NOMO-1 (cell line): Measurements from ENCODE around the gene SLC7A11.
"Not testable (repeated sequence)": the region's sequence is repeated elsewhere in the genome, so short reads cannot be mapped to it uniquely, and the experiment has no call there.

Experiments
- DNase-seq, 2 experiments: peaks; one replicate each; lab custom pipeline; 2025; ENCODE audit not compliant: unreplicated experiment in 2 of 2; lab: John Stamatoyannopoulos, UW

Gene SLC7A11

DNA sequence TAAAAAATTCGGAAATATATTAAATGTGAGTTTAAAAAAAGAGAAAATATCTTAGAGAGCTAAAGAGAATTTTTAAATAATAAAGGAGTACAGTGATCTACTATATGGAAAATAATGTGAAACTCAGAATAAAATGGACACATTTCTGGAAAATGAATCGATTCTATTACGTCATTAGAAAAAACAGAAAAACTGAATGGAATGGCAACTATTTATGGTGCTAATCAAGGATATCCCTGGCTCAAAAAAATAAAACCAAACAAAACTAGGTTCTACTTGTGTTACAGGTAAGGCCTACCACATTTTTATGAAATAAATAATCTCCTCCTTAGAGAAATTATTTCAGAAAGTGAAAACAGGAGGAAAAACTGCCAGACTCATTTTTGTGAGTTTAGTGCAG lies 5.5 kb upstream of the SLC7A11 start:
- DNase-seq: no peak

DNA sequence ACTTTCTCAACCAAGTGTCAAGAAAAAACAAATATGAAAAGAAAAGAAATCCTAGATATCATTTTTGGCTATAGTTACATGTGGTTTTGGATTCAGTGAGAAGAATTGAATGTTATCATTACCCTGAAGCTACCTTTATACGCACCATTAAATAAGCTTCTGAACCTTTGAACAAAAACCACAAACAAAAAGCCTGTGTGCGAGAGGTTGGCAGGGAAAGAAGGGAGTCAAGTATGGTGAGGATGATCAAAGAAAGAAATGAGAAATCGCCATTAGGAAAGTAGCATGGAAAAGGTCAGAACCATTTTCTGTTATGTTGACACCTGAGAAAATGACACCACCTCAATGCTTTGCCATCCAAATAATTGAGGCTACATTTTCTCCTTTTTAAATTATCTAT lies 1.2 kb upstream of the SLC7A11 start:
- no peak for DNase-seq

DNA sequence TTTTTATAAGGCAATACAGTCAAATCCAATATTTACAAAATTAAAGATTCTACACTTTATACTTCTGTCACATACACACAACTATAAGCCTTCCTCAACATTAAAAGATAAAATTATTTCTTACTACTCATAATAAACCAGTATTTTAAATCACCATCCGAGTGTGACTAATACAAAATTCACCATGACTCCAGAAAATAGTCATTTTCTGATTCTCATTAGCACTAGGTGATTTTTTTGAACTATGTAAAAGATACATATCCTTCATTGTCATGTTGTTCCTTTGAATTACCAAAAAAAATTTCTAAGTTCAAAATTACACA lies 646 bp upstream of the SLC7A11 start:
- no peak for DNase-seq

DNA sequence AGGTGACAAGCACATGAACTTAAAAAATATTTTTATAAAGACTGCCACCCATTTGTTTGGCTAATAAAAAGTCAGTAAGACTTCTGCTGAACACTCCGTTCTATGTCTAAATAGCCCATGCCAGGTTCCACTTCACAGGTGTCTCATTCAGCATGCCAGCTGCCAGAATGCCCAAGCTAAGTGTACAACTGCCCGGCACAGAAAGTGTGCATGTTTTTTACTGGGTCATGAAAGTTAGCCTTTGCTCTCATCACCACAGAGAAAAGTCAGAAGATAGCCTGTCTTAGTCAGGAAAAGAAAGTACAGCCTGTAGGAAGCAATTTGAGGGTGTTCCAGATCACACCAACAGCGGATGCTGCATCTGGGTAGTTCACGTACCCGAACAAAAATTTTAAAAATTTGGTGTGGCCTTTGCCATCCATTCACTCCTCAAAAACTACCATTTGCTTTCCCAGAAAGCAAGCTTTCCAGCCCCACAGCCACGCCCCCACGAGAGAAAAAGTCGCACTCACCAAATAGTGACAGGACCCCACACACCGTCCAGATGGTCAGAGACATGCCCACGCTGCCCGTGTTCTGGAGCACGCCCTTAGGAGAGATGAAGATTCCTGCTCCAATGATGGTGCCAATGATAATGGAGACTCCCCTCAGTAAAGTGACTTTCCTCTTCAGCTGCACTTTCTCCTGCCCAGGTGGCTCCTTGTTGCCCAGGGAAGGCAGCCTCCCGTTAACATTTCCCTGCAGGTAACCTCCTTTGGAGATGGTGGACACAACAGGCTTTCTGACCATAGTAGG lies 671 bp downstream of the SLC7A11 start:
- peak in 1 of 2 experiments; percentile 31 for DNase-seq

DNA sequence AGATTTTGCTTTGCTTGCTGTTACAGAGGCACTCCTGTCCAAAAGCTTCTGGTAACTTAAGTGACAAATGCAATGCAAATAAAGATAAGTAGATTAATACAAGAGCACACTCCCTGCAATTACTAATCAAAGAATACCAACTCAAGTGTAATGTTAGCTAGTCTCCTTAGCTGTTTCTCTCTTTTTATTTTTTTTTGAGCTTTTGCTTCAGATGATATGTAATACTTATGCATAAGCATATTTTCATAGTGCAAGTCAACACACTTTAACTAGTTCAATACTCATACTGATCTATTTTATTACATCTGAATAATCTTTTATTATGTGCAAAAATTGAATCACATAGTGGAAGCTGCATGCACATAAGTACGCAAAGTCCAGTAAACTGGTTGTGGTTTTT lies 2.7 kb downstream of the SLC7A11 start:
- DNase-seq: no peak

DNA sequence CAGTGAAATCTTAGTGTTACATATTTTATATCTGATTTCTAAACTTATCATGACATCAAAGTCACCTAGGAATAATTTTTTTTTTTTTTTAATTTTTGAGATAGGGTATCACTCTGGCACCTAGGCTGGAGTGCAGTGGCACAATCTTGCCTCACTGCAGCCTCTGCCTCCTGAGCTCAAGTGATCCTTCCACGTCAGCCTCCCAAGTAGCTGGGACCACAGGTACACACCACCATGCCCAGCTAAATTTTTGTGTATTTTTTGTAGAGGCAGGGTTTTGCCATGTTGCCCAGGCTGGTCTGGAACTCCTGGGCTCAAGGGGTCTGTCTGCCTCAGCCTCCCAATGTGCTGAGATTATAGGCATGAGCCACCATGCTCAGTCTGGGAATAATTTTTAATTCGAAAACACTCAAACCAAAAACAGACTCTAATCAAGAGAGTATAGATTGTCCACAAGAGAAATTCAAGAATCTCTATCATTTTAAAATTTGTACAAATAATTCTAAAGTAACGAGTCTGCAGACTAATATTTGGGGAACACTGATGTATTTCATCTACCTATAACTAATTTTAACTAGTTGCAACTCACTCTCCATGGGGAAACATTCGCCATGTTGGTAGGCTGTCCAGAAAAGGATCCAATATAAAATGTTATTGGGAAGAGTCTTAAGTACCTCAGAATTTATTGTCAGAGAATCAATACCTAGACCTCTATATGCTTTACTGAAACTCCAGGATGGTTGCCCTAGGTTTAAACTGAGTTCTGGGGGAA lies 3.4 kb downstream of the SLC7A11 start:
- no peak for DNase-seq

DNA sequence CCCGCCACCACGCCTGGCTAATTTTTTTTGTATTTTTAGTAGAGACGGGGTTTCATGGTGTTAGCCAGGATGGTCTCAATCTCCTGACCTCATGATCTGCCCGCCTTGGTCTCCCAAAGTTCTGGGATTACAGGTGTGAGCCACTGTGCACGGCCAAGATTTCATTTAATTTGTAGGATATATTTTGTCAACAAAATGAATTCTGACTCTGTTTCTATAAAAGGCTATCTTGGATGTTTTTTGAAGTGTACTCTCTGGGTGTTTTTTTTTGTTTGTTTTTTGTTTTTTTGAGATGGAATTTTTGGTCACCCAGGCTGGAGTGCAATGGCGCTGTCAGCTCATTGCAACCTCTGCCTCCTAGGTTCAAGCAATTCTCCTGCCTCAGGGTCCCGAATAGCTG lies 5.0 kb downstream of the SLC7A11 start:
- not testable (repeated sequence) for DNase-seq

DNA sequence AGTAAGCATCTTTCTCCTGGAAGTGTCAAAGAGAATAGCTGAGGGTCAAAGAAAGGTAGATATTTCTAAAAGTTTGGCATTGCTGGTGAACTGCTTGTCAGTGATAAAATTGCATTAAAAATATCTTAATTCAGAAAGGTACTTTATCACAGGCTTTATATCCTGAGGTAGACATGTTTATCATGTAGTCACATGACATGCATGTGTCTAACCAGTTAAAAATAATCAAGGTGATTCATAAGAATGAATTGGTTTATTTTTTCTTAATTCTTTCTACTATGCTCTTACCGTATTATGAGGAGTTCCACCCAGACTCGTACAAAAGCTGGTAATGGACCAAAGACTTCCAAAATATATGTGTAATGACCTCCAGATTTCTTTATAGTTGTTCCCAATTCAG lies 6.1 kb downstream of the SLC7A11 start:
- DNase-seq: no peak

DNA sequence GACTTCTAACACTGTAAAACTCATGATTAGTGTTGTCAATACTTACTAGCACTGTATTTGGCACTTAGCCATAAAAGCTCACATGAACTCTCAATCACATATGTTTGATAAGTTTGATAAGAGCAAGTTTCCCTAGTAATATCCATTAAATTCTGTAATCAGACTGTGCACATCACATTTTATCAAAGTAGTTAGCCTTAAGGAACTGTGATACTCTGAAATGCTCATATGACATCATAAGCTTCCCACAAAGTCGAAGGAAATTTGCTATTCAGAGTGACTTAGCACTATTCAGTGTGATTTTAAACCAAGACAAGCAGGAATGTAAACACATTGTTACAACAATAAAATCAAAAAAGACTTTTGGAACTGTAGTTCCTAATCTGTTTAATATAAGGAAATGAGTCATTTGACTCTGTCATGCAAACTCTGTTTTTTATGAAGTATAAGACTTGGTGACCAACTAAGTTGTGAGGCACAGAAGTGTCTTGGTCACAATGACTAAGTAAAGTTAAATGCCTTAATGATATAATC lies 6.7 kb downstream of the SLC7A11 start:
- DNase-seq: peak in 1 of 2 experiments; percentile 52

DNA sequence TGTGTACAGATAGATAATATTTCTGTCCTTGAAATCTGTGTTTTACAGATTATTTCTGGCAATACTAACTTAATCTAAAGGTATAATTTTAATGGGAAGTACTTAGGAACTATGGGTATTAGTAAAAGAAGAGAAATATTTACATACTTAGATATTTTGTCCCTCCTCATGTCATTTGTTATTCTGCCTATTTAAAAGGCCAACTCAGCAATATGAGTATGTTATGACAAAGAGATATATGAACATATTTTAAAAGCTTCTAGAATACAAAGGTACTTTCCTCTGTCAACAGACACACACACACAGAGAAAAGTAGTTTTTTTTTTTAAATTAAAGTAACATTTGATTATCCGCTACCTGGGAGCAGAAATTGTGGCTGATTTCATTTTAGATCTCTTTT lies 7.9 kb downstream of the SLC7A11 start:
- DNase-seq: no peak

DNA sequence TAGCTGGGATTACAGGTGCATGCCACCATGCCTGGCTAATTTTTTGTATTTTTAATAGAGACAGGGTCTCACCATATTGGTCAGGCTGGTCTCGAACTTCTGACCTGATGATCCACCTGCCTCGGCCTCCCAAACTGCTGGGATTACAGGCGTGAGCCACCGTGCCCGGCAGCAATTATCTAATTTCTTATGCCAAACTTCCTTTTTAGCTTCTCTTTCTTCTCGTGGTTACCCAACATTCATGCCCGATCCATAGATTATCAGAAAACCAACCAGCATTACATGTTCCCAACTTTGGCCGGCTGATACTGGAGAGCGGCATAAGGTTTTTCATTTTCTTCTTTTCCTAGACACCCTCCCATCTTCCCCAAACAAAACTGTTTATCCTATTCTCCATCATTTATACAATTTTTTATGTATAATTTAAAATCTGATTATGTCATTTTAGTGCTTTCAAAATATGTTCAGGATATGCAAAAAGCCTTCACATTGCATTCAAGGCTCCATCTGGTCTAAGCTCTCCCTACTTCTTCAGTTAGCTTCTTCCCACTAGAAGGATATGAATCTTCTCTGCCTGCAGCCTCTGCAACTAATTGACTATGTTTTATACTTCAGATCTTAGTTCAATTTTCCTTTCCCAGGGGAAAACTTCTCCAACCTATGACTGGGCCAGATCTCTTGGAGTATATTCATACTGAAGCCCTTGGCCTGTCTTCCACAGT lies 8.7 kb downstream of the SLC7A11 start:
- DNase-seq: no peak

DNA sequence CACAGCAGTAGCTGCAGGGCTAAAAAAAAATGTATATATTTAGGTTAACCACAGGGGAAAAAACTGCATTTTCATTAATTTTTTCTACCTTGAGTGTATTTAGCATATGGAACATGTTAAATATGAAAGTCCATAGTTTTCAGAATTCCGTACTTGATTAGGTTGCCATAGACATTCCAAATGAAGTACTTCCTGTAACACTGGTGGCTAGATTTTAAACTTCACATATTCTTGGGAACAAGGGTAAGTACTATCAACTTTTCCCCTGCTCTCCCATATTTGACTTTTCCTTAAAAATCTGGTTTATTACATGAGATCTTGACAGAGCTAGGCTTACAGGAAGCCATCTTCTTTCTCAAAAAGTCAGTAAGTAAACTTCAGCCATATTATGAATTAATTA lies 9.8 kb downstream of the SLC7A11 start:
- no peak for DNase-seq

DNA sequence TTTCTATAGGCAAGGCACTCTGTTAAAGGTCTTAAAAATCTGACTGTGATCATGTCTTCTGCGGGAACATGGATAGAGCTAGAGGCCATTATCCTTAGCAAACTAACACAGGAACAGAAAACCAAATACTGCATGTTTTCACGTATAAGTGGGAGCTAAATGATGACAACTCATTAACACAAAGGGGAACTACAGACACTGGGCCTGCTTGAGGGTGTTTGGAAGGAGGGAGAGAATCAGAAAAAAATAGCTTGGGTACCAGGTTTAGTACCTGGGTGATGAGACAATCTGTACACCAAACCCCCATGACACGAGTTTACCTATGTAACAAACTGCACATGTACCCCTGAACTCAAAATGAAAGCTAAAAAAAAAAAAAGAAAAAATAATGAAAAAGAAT lies 12.1 kb downstream of the SLC7A11 start:
- DNase-seq: no peak

DNA sequence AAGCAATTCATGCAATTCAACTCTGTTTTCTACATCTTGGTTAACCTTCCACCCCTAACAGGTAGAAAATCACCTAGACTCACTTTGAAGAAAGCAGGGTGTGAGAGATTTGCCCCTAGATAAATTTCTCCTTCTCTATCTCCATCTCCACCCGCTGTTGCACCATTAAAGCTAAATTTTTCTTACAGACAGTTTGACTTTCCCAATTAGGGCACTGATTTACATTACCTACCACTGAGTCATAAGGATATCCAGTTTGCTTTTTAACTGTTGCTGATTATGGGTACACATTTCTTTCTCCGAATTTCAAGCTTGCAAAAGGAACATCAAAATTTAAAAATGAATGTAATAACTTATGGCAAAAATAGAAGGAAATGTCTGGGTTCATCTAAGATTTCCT lies 13.0 kb downstream of the SLC7A11 start:
- DNase-seq: no peak

DNA sequence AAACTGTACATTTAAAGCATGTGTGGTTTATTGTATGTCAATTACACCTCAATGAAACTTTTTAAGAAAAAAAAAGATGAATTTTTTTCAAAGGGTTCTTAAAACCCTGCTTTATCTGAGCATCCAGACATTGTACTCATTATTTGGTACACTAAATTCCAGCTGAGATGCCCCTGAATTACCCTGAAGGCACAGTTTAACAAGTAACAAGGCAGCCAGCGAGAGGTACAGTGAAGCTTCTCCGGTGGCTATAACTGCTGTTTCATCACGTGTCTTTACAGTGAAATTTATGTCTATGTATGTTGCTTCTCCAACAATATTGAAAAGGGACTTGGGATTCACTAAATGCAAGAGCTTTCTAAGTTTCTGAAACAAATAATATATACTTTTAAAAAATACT lies 15.8 kb downstream of the SLC7A11 start:
- no peak for DNase-seq

DNA sequence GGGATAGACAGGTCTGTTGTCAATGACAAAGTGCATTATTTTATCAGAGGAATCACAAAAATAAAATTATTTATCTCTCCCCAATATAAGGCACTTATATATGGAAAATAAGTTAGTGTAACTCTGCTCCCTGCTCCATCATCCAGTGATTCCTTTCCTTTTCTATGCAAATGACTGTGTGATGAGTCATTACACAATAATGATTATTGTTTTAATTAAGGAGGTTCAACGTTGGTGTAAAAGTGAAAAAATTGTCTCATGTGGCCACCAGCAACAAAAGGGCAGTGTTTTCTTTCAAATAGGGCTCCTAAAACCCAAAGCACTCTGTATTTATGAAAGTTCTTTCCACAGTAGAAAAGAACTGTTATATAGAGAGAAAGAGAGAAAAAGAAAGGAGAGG lies 16.7 kb downstream of the SLC7A11 start:
- DNase-seq: no peak

DNA sequence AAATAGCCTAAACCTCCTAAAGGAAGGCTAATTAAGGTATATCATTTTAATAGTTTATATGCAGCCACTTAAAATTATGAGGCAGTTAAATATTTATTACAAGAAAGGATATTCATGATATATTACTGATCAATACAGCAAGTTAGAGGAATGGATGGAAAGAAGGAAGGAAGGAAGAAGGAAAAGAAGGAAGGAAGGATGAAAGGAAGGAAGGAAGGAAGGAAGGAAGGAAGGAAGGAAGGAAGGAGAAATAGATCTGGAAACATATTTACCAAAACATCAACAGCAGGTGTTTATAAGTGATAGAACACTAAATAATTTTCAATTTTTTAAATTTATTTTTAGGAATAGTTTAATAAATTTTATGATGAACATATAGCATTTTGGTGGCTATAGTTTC lies 17.5 kb downstream of the SLC7A11 start:
- DNase-seq: no peak

DNA sequence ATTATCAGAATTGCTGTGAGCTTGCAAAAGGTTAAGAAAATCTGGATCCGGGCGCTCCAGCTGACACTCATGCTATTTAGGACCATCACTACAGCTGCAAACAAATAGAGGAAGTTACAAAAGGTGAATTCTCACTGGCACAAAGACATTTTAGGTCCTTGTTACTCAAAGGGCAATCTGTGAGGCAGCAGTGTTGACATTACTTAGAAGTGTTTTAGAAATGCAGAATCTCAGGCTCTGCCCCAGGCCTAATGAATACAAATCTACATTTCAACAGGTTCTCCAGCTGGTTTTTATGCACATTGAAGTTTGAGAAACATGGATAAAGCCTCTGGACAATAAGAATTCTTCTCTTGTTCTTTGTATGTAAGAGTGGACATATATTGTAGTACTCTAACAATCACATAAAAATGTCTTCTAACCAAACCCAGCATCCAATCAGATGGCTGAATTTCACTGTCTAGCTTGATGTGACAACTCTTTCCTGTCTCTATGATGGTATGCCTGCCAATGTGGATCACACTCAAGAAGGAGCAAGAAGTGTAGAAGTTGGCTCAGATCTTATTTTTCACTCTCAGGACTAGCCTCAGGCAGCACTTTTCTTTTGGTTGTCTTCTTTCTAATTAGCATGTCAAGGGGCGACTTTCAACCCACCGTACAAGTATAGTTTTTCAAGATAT lies 18.8 kb downstream of the SLC7A11 start:
- DNase-seq: peak; percentile 42 to 78

DNA sequence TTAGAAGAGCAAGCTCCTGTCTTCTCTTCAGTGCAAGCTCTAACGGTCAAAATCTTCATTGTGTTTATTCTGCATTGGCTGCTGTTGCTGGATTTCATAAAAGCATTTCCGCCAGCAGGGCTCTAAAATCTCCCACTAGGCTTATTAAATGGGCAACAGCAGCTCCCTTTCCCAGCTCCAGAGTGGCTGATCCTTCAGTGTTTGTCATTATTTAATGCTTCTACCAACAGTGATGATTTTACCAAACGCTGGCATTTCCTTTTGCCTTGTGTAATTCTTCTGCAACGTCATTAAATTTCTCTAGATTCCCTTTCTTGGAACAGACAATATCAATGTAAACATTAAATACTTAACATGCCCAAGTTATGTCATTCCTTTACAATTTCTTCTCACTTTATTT lies 20.1 kb downstream of the SLC7A11 start:
- DNase-seq: no peak

DNA sequence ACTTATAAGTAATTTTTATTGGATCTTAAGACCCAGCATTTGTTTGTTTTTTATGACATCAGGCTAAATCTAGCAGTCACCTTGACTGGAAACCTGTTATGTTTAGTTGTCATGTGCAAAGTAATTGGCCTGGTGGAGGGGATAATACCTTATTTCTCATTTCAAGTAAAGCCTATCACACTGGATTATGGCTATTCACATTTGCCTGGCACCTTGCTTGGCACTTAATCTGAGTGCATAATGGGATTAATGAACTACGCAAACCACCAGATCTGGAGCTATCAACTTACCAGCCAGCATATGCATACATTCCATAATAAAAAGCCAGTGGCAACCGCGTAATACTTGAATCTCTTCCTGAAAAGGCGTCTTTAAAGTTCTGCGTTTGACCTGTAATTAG lies 23.2 kb downstream of the SLC7A11 start:
- no peak for DNase-seq

DNA sequence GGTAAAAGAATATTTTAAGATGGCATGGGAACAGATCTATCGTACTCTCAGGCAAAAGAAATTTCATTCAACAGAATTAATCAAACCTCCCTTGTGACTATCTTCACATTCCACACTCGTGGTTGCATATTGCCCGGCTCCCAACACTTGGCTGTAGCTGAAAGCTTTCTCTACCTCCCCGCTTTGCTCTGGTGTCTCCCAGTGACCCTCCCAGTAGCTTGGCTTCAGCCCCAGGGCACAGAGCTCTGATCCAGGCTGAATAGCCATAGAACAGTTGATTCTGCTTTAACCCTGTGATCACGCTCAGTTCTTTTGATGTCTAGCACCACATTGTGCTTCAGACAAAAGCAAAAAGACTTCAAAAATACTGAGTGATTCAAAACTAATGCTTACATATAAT lies 24.6 kb downstream of the SLC7A11 start:
- no peak for DNase-seq
